Measurements from ENCODE around the gene ZNF446.

DNA sequence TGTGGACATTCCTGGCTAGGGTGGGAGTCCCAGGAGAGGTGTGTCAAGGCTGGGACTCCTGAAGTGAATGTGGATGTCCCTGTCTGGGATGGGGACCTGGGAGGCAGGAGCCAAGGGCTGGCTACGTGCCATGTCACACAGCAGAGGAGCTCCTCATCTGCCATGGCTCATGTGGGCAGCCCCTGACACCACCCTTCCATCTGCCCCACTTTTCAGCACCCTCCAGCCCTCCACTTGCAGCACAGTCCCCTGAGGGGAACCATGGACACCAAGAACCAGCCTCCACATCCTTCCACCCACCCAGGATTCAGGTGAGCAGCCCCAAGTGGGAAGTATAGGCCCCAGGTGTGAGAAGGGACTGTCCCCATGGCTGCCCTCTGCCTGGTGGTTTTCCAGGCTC is 1.7 kb downstream of the ZNF446 start:
- TF ChIP-seq, protein P1, sequence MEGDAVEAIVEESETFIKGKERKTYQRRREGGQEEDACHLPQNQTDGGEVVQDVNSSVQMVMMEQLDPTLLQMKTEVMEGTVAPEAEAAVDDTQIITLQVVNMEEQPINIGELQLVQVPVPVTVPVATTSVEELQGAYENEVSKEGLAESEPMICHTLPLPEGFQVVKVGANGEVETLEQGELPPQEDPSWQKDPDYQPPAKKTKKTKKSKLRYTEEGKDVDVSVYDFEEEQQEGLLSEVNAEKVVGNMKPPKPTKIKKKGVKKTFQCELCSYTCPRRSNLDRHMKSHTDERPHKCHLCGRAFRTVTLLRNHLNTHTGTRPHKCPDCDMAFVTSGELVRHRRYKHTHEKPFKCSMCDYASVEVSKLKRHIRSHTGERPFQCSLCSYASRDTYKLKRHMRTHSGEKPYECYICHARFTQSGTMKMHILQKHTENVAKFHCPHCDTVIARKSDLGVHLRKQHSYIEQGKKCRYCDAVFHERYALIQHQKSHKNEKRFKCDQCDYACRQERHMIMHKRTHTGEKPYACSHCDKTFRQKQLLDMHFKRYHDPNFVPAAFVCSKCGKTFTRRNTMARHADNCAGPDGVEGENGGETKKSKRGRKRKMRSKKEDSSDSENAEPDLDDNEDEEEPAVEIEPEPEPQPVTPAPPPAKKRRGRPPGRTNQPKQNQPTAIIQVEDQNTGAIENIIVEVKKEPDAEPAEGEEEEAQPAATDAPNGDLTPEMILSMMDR (IDR thresholded peaks at IDR 0.05), result no peak
- no peak for TF ChIP-seq POLR2A (IDR thresholded peaks at IDR 0.05)

Measured in Peyer's patch (tissue), 4 donors.